GM19324 (cell line): ENCODE measurements around the gene GLIS1.

Experiments used
- ATAC-seq: cut with Tn5 transposase; IDR thresholded peaks from one replicate; pipeline ENCODE4 v1.9.1; 2021; ENCODE audit warnings: mild to moderate bottlenecking, moderate library complexity; ENCODE audit not compliant: unreplicated experiment, low FRiP score

Gene GLIS1

GRCh38 chr1:53477651-53478501 is 261.1 kb downstream of the GLIS1 start:
- ATAC-seq, result no peak

GRCh38 chr1:53476579-53476978 is 262.4 kb downstream of the GLIS1 start:
- ATAC-seq, result no peak

- no peak for ATAC-seq
These were observed 263.3 kb downstream of the GLIS1 start for GRCh38 chr1:53475664-53476063.

GRCh38 chr1:53473463-53473862 is 265.5 kb downstream of the GLIS1 start:
- no peak for ATAC-seq

GRCh38 chr1:53471000-53471399 is 268.0 kb downstream of the GLIS1 start:
- ATAC-seq, result no peak

- no peak for ATAC-seq
These were observed 268.4 kb downstream of the GLIS1 start for GRCh38 chr1:53470584-53470983.

- no peak for ATAC-seq
These were observed 268.8 kb downstream of the GLIS1 start for GRCh38 chr1:53470155-53470554.

GRCh38 chr1:53469373-53469772 is 269.6 kb downstream of the GLIS1 start:
- no peak for ATAC-seq

- ATAC-seq, result no peak
These were observed 270.6 kb downstream of the GLIS1 start for GRCh38 chr1:53468374-53468773.

GRCh38 chr1:53467391-53467790 is 271.6 kb downstream of the GLIS1 start:
- ATAC-seq, result no peak

GRCh38 chr1:53465023-53465957 is 273.7 kb downstream of the GLIS1 start:
- ATAC-seq, result no peak

- ATAC-seq, result no peak
These were observed 274.7 kb downstream of the GLIS1 start for GRCh38 chr1:53463961-53464899.

GRCh38 chr1:53462769-53463501 is 276.0 kb downstream of the GLIS1 start:
- ATAC-seq, result no peak

GRCh38 chr1:53462193-53462592 is 276.8 kb downstream of the GLIS1 start:
- ATAC-seq, result no peak

GRCh38 chr1:53461323-53462044 is 277.5 kb downstream of the GLIS1 start:
- no peak for ATAC-seq

GRCh38 chr1:53460666-53461322 is 278.2 kb downstream of the GLIS1 start:
- ATAC-seq, result no peak

- ATAC-seq, result no peak
These were observed 278.7 kb downstream of the GLIS1 start for GRCh38 chr1:53460211-53460634.
